HEK293 (cell line): Measurements from ENCODE around the gene DGUOK.
"Not testable (repeated sequence)": the region's sequence is repeated elsewhere in the genome, so short reads cannot be mapped to it uniquely, and the experiment has no call there.

Experiments
- ZBTB1 ChIP-seq: fragments of 450-650 bp; formaldehyde crosslinking; IDR thresholded peaks from 2 replicates; pipeline ENCODE4 v1.5.1; 2016; ENCODE audit warnings: missing biosample characterization, missing genetic modification characterization
- ZNF274 ChIP-seq, 2 experiments: fragments of 200-500 bp in 1 of 2; fragments of 450-650 bp in 1 of 2; sonication (Bioruptor generic) in 1 of 2; formaldehyde crosslinking in 1 of 2; IDR thresholded peaks; 2 replicates each; pipeline versions ENCODE4 v1.5.1 to v1.6.1; 2014 to 2016; ENCODE audit warnings: borderline replicate concordance in 1 of 2, inconsistent platforms in 1 of 2, low read length in 1 of 2, missing biosample characterization in 1 of 2, missing genetic modification characterization in 1 of 2
- ZNF416 ChIP-seq: fragments of 450-650 bp; formaldehyde crosslinking; IDR thresholded peaks from 2 replicates; pipeline ENCODE4 v1.5.1; 2016; ENCODE audit warnings: missing biosample characterization, missing genetic modification characterization
- TF ChIP-seq, protein P1 (sequence below): fragments of 450-650 bp; formaldehyde crosslinking; IDR thresholded peaks from 2 replicates; pipeline ENCODE4 v1.5.1; 2016; ENCODE audit warnings: missing biosample characterization, missing genetic modification characterization
- TF ChIP-seq, protein P2 (sequence below): fragments of 450-650 bp; formaldehyde crosslinking; IDR thresholded peaks from 2 replicates; pipeline ENCODE4 v1.5.1; 2017; ENCODE audit warnings: missing biosample characterization, missing genetic modification characterization

DNA sequence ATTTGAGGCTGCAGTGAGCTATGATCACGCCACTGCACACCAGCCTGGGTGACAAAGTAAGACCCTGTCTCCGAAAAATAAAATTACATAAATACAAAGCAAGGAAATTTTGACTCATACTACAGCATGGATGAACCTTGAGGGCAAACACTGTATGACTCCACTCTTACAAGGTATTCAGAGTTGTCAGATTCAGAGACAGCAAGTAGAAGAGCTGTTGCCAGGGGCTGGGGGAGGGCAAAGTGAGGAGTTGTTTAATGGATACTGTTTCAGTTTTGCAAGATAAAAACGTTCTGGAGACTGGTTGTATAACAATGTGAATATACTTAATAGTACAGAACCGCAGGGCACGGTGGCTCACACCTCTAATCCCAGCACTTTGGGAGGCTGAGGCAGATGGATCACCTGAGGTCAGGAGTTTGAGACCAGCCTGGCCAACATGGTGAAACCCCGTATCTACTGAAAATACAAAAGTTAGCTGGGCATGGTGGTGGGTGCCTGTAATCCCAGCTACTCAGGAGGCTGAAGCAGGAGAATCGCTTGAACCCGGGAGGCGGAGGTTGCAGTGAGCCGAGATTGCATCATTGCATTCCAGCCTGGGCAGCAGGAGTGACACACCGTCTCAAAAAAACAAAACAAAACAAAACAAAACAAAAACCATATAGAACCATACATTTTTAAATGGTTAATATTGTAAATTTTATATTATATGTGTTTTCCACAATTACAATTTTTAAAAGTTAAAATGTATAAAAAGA is 38.9 kb upstream of the DGUOK start:
- TF ChIP-seq, protein P1, sequence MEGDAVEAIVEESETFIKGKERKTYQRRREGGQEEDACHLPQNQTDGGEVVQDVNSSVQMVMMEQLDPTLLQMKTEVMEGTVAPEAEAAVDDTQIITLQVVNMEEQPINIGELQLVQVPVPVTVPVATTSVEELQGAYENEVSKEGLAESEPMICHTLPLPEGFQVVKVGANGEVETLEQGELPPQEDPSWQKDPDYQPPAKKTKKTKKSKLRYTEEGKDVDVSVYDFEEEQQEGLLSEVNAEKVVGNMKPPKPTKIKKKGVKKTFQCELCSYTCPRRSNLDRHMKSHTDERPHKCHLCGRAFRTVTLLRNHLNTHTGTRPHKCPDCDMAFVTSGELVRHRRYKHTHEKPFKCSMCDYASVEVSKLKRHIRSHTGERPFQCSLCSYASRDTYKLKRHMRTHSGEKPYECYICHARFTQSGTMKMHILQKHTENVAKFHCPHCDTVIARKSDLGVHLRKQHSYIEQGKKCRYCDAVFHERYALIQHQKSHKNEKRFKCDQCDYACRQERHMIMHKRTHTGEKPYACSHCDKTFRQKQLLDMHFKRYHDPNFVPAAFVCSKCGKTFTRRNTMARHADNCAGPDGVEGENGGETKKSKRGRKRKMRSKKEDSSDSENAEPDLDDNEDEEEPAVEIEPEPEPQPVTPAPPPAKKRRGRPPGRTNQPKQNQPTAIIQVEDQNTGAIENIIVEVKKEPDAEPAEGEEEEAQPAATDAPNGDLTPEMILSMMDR (tag by site-specific recombination): not testable (repeated sequence)
- TF ChIP-seq ZNF416 (tag by site-specific recombination); ZBTB1; ZNF274 (IDR thresholded peaks at IDR 0.05; ENCODE audit: low read length); ZNF274 (tag by site-specific recombination; IDR thresholded peaks at IDR 0.05; ENCODE audit: borderline replicate concordance): not testable (repeated sequence)
- TF ChIP-seq, protein P2, sequence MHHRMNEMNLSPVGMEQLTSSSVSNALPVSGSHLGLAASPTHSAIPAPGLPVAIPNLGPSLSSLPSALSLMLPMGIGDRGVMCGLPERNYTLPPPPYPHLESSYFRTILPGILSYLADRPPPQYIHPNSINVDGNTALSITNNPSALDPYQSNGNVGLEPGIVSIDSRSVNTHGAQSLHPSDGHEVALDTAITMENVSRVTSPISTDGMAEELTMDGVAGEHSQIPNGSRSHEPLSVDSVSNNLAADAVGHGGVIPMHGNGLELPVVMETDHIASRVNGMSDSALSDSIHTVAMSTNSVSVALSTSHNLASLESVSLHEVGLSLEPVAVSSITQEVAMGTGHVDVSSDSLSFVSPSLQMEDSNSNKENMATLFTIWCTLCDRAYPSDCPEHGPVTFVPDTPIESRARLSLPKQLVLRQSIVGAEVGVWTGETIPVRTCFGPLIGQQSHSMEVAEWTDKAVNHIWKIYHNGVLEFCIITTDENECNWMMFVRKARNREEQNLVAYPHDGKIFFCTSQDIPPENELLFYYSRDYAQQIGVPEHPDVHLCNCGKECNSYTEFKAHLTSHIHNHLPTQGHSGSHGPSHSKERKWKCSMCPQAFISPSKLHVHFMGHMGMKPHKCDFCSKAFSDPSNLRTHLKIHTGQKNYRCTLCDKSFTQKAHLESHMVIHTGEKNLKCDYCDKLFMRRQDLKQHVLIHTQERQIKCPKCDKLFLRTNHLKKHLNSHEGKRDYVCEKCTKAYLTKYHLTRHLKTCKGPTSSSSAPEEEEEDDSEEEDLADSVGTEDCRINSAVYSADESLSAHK: not testable (repeated sequence)
